ENCODE measurements around the gene ATP6V1G1.
"Not testable (repeated sequence)": the region's sequence is repeated elsewhere in the genome, so short reads cannot be mapped to it uniquely, and the experiment has no call there.

Gene ATP6V1G1

GRCh38 chr9:114580609-114581193 lies 6.9 kb upstream of the ATP6V1G1 start:
- DNase-seq: no peak

GRCh38 chr9:114583371-114584155 lies 4.0 kb upstream of the ATP6V1G1 start:
- no peak for DNase-seq

GRCh38 chr9:114588210-114588609 lies 641 bp downstream of the ATP6V1G1 start:
- DNase-seq: no peak

- DNase-seq: no peak
Measured at GRCh38 chr9:114588651-114589526, 1.3 kb downstream of the ATP6V1G1 start.

GRCh38 chr9:114590328-114590727 lies 2.8 kb downstream of the ATP6V1G1 start:
- DNase-seq: no peak

GRCh38 chr9:114591291-114591787 lies 3.8 kb downstream of the ATP6V1G1 start:
- DNase-seq: no peak

- DNase-seq: no peak
Measured at GRCh38 chr9:114591849-114592248, 4.3 kb downstream of the ATP6V1G1 start.

- no peak for DNase-seq
Measured at GRCh38 chr9:114592356-114592755, 4.8 kb downstream of the ATP6V1G1 start.

- no peak for DNase-seq
Measured at GRCh38 chr9:114594136-114594535, 6.6 kb downstream of the ATP6V1G1 start.

- not testable (repeated sequence) for DNase-seq
Measured at GRCh38 chr9:114600502-114601248, 13.1 kb downstream of the ATP6V1G1 start.

GRCh38 chr9:114601787-114602186 lies 14.2 kb downstream of the ATP6V1G1 start:
- DNase-seq: not testable (repeated sequence)

GRCh38 chr9:114602620-114603019 lies 15.1 kb downstream of the ATP6V1G1 start:
- DNase-seq: no peak

GRCh38 chr9:114603248-114603647 lies 15.7 kb downstream of the ATP6V1G1 start:
- no peak for DNase-seq

GRCh38 chr9:114604989-114605388 lies 17.4 kb downstream of the ATP6V1G1 start:
- no peak for DNase-seq

- DNase-seq: no peak
Measured at GRCh38 chr9:114606068-114606467, 18.5 kb downstream of the ATP6V1G1 start.

GRCh38 chr9:114606597-114607207 lies 19.1 kb downstream of the ATP6V1G1 start:
- no peak for DNase-seq

GRCh38 chr9:114607671-114608524 lies 20.3 kb downstream of the ATP6V1G1 start:
- no peak for DNase-seq

GRCh38 chr9:114608525-114608796 lies 20.9 kb downstream of the ATP6V1G1 start:
- DNase-seq: no peak

GRCh38 chr9:114611516-114612271 lies 24.1 kb downstream of the ATP6V1G1 start:
- peak; percentile 16 to 63 for DNase-seq

GRCh38 chr9:114612272-114612923 lies 24.8 kb downstream of the ATP6V1G1 start:
- DNase-seq: no peak
